ENCODE results near the gene EIF2AK2.
"Not testable (repeated sequence)": the region's sequence is repeated elsewhere in the genome, so short reads cannot be mapped to it uniquely, and the experiment has no call there.

EIF2AK2 gene

GRCh38 chr2:37156857-37157714 is at the start of gene EIF2AK2:
TSS of gene EIF2AK2 (minus strand) at chr2:37156980. CDS start at chr2:37147806, 9,174 bp downstream.
- peak; percentile 73 for DNase-seq

GRCh38 chr2:37205689-37206341 is 49.0 kb upstream of the EIF2AK2 start:
- no peak for DNase-seq

GRCh38 chr2:37205071-37205661 is 48.4 kb upstream of the EIF2AK2 start:
- DNase-seq: not testable (repeated sequence)

GRCh38 chr2:37203708-37204107 is 46.9 kb upstream of the EIF2AK2 start:
- DNase-seq: no peak

- peak; percentile 0 for DNase-seq
Observed at GRCh38 chr2:37201766-37202165, 45.0 kb upstream of the EIF2AK2 start.

GRCh38 chr2:37201208-37201607 is 44.4 kb upstream of the EIF2AK2 start:
- DNase-seq: no peak

GRCh38 chr2:37198681-37199065 is 41.9 kb upstream of the EIF2AK2 start:
- no peak for DNase-seq

- DNase-seq: peak; percentile 69
Observed at GRCh38 chr2:37196320-37197195, 39.8 kb upstream of the EIF2AK2 start, which contains the start of gene CEBPZOS. TSS of gene CEBPZOS (plus strand) at chr2:37196496. CDS start at chr2:37199705, 3,209 bp downstream.

- DNase-seq: not testable (repeated sequence)
Observed at GRCh38 chr2:37195862-37196319, 39.1 kb upstream of the EIF2AK2 start.

- DNase-seq: no peak
Observed at GRCh38 chr2:37192551-37192950, 35.8 kb upstream of the EIF2AK2 start.

- no peak for DNase-seq
Observed at GRCh38 chr2:37191747-37192146, 35.0 kb upstream of the EIF2AK2 start.

GRCh38 chr2:37191253-37191652 is 34.5 kb upstream of the EIF2AK2 start:
- no peak for DNase-seq

GRCh38 chr2:37190290-37190689 is 33.5 kb upstream of the EIF2AK2 start:
- DNase-seq: no peak

GRCh38 chr2:37189452-37190153 is 32.8 kb upstream of the EIF2AK2 start:
- peak; percentile 3 for DNase-seq

- no peak for DNase-seq
Observed at GRCh38 chr2:37188570-37188969, 31.8 kb upstream of the EIF2AK2 start, which contains the start of gene SULT6B1. TSS of gene SULT6B1 (minus strand) at chr2:37188670. CDS start at chr2:37188640, 30 bp downstream.

GRCh38 chr2:37181726-37182684 is 25.2 kb upstream of the EIF2AK2 start:
- DNase-seq: no peak

GRCh38 chr2:37180640-37181039 is 23.9 kb upstream of the EIF2AK2 start:
- DNase-seq: no peak

- no peak for DNase-seq
Observed at GRCh38 chr2:37180006-37180639, 23.3 kb upstream of the EIF2AK2 start.

GRCh38 chr2:37173741-37174140 is 17.0 kb upstream of the EIF2AK2 start:
- DNase-seq: no peak

GRCh38 chr2:37171624-37171950 is 14.8 kb upstream of the EIF2AK2 start:
- no peak for DNase-seq
